Measurements from ENCODE around the gene TGDS.
A peak's percentile ranks its signal among the peaks of the same experiment; 100 is the strongest.

GRCh38 chr13:94620286-94620896, 24.4 kb upstream of the TGDS start:
- TF ChIP-seq CTCF (IDR thresholded peaks at IDR 0.05), result peak in 5 of 6 experiments; percentile 55 to 79 (median 59)
- TF ChIP-seq POLR2A (IDR thresholded peaks at IDR 0.05), result no peak

All from esophagus squamous epithelium (tissue), 4 donors.